PC-9 (cell line): ENCODE measurements around the gene MAFB. TPM values are rescaled to one million over a fixed set of nuclear protein-coding genes. Genes with fewer than 3 reads are reported as not detected.

ENCODE experiments used
- BruUV-seq: library from RNA; stranded (reverse); fragments of 400-500 nt; replicated peaks from 2 replicates; lab custom pipeline; 2021; lab: Mats Ljungman, UMichigan
- CTCF ChIA-PET: fragments of 300-600 bp; sonication (Branson Sonifier 250); formaldehyde crosslinking; loops from one replicate; lab custom pipeline; 2022; ENCODE audit warnings: antibody characterized with exemption; lab: Charles Lee
- POLR2A ChIA-PET: fragments of 300-600 bp; sonication (Branson Sonifier 250); formaldehyde crosslinking; loops from one replicate; lab custom pipeline; 2022; ENCODE audit warnings: antibody characterized with exemption; ENCODE audit not compliant: unreplicated experiment; lab: Charles Lee
- DNase-seq, 2 experiments: peaks; one replicate each; pipeline versions ENCODE4 v3.0.0 to v3.0.0-alpha.2; 2015 to 2022; ENCODE audit warnings: mixed read lengths in 1 of 2
- H2AFZ ChIP-seq: fragments of 200-600 bp; sonication (generic); 2 replicates; pipeline ENCODE4 v1.8.1; 2017; ENCODE audit warnings: antibody characterized with exemption
- H3F3A ChIP-seq: fragments of 200-600 bp; sonication (generic); 2 replicates; pipeline ENCODE4 v1.8.1; 2017; ENCODE audit warnings: antibody characterized with exemption, mild to moderate bottlenecking, low read depth; ENCODE audit not compliant: insufficient read depth
- H3K27ac ChIP-seq: fragments of 200-600 bp; sonication (generic); 2 replicates; pipeline ENCODE4 v1.6.1; 2016; ENCODE audit warnings: mixed run types
- H3K27me3 ChIP-seq: fragments of 200-600 bp; sonication (generic); 2 replicates; pipeline ENCODE4 v1.6.1; 2016; ENCODE audit warnings: low read depth, mixed run types; ENCODE audit not compliant: insufficient read depth
- H3K36me3 ChIP-seq: fragments of 200-600 bp; sonication (generic); 2 replicates; pipeline ENCODE4 v1.6.1; 2016; ENCODE audit warnings: low read depth, mixed run types
- H3K4me1 ChIP-seq: fragments of 200-600 bp; sonication (generic); replicated peaks from 2 replicates; pipeline ENCODE4 v1.6.1; 2016; ENCODE audit warnings: mixed run types; ENCODE audit not compliant: insufficient read depth
- H3K4me2 ChIP-seq: fragments of 200-600 bp; sonication (generic); 2 replicates; pipeline ENCODE4 v1.6.1; 2017; ENCODE audit warnings: mixed run types
- H3K4me3 ChIP-seq: fragments of 200-600 bp; sonication (generic); 2 replicates; pipeline ENCODE4 v1.6.1; 2016; ENCODE audit warnings: mixed run types
- H3K79me2 ChIP-seq: fragments of 200-600 bp; sonication (generic); 2 replicates; pipeline ENCODE4 v1.6.1; 2017; ENCODE audit warnings: low read depth, mixed run types
- H3K9me2 ChIP-seq: fragments of 200-600 bp; sonication (generic); 2 replicates; pipeline ENCODE4 v1.8.1; 2017; ENCODE audit warnings: mild to moderate bottlenecking; ENCODE audit not compliant: insufficient read depth
- H3K9me3 ChIP-seq: fragments of 200-600 bp; sonication (generic); 2 replicates; pipeline ENCODE4 v1.8.1; 2016; ENCODE audit warnings: low read depth; ENCODE audit not compliant: insufficient read depth
- H4K20me1 ChIP-seq: fragments of 200-600 bp; sonication (generic); 2 replicates; pipeline ENCODE4 v1.8.1; 2017; ENCODE audit not compliant: insufficient read depth
- EZH2 ChIP-seq: fragments of 200-600 bp; sonication (generic); IDR thresholded peaks from 2 replicates; pipeline ENCODE4 v1.8.0; 2017; ENCODE audit warnings: antibody characterized with exemption, low read depth
- intact Hi-C: fragments of 100-400 bp; cut with micrococcal nuclease; formaldehyde crosslinking; loops from one replicate; pipeline ENCODE4 v1.10.0; 2022; ENCODE audit not compliant: unreplicated experiment
- total RNA-seq: library from RNA; stranded (reverse); gene quantifications from 2 replicates; pipeline ENCODE4 v1.2.3, GENCODE V29; 2021
- TF ChIP-seq, protein P1 (sequence below): fragments of 200-600 bp; sonication (generic); conservative IDR thresholded peaks from 2 replicates; pipeline ENCODE4 v1.6.1; 2017; ENCODE audit warnings: mixed run types, antibody characterized with exemption, mild to moderate bottlenecking, moderate library complexity

MAFB gene
- total RNA-seq, 1 experiment from 2014 or later = not detected

DNA sequence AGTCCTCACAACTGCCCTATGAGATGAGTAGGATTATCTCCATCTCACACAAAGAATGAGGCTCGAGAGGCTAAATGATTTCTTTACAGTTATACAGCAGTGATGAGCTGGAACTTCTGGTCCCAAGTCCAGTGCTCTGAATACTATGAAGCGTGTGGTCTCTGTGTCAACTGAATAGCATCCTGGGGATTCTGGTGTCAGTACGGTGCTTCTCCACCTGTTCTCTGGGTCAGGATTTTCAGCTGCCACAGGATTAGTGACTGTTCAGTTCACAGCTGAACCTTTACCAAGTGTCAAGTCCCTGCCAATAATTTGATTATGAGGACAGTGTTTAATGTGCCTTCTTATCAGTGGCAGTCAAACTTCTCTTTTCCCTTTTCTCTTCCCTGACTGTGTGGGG is 5.2 kb upstream of the MAFB start:
- CTCF ChIA-PET = no interaction called here

DNA sequence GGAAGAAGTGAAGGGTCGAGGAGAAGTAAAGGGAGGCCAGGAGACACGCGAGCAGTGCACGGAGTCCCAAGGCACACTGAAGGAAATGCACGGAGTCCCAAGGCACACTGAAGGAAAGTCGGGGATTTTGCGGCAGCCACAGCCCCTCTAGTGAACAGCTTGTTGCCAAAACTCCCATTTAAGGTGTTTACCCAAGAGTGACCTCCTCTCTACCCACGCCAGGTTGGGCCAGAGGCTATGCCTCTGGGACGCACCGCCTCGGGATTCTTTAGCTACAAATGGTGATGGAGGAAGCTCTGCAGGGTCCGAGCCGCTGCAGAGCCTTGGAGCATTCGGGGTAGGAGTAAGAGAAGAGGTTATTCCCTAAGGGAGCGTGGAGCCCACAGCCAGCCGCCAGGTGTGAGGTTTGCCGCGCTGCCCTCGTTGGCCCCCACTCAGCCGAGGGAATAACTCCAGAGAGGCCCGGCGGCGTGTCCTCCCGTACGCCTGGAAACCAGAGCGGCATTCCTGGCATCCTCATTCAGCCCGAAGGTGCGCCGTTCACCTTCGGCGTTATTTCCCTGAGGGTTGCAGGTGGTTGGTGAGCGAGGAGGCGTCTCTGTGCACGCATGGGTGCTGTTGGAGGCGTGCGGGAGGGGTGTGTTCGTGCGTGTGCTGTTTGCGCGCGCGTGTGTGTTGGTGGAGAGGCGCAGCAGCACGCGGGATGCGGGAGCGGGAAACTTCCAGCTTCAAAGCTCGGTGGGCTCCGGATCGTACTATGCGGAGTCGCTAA is 3.4 kb upstream of the MAFB start:
- intact Hi-C loops = no loop called here
- no peaks in the 10 kb centered on the region for H3K79me2 ChIP-seq

More for the DNA sequence above, 5.2 kb upstream of the MAFB start:
- no peak overlapping the region for H3K27ac ChIP-seq
- no peaks in the 10 kb centered on the region for H3K79me2 ChIP-seq
- H3K9me2 ChIP-seq = no peaks in the 10 kb centered on the region
- no peak for DNase-seq
- H3K9me3 ChIP-seq = no peaks in the 10 kb centered on the region
- no peak overlapping the region for H2AFZ ChIP-seq
- H3K36me3 ChIP-seq = no peaks in the 10 kb centered on the region
- H3K4me1 ChIP-seq = no peaks in the 10 kb centered on the region
- POLR2A ChIA-PET = no interaction called here
- no peaks in the 10 kb centered on the region for H4K20me1 ChIP-seq
- H3K27me3 ChIP-seq = peaks cover 60% of the 10 kb centered on the region
- no peak for TF ChIP-seq EZH2
- TF ChIP-seq, protein P1, sequence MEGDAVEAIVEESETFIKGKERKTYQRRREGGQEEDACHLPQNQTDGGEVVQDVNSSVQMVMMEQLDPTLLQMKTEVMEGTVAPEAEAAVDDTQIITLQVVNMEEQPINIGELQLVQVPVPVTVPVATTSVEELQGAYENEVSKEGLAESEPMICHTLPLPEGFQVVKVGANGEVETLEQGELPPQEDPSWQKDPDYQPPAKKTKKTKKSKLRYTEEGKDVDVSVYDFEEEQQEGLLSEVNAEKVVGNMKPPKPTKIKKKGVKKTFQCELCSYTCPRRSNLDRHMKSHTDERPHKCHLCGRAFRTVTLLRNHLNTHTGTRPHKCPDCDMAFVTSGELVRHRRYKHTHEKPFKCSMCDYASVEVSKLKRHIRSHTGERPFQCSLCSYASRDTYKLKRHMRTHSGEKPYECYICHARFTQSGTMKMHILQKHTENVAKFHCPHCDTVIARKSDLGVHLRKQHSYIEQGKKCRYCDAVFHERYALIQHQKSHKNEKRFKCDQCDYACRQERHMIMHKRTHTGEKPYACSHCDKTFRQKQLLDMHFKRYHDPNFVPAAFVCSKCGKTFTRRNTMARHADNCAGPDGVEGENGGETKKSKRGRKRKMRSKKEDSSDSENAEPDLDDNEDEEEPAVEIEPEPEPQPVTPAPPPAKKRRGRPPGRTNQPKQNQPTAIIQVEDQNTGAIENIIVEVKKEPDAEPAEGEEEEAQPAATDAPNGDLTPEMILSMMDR = no peak
- no TSS peak for BruUV-seq
- H3F3A ChIP-seq = no peaks in the 10 kb centered on the region
- H3K4me2 ChIP-seq = no peak overlapping the region
- H3K4me3 ChIP-seq = no peak overlapping the region
- intact Hi-C loops = no loop called here

DNA sequence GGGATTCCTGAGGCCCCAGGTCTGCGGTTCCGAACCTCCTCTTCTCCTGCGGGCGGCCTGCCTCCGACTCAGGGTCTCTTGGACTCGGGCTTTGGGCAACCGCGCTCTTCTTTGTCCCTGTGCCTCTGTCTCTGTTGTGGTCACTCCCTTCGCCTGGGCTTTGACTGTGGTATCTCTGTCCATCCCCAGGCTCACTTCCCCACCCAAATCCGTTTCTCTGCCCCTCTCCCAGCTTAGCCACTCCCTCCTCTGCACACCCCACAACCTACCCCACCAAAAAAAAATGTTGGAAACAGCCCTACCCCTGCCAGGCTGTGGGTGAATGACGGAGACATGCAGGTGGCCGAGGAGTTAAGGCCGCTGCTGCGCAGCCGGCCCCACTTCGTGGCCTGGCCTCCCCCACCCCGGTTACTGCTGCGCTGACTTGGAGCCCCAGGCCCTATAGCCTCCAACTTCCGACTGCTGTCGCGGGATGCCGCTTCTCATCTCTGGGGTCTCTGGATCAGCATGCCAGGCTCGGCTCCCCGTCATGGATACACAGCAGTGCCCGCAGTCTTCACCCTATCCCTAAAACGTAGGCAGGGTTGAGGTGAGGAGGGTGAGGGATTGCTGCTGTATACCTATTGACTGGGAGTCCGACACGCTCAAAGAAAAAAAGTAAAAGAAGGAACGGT is 2.7 kb upstream of the MAFB start:
- H3K79me2 ChIP-seq = no peaks in the 10 kb centered on the region
- DNase-seq = no peak
- TF ChIP-seq, protein P1 = no peak
- no peak for TF ChIP-seq EZH2
- H3K4me1 ChIP-seq = no peaks in the 10 kb centered on the region
- intact Hi-C loops = no loop called here
- no peaks in the 10 kb centered on the region for H3F3A ChIP-seq
- ChIA-PET POLR2A (no interaction called here), CTCF (no interaction called here)
- H3K27me3 ChIP-seq = peaks cover 48% of the 10 kb centered on the region
- BruUV-seq = no TSS peak
- H4K20me1 ChIP-seq = no peaks in the 10 kb centered on the region
- H3K27ac ChIP-seq = no peak overlapping the region
- no peaks in the 10 kb centered on the region for H3K36me3 ChIP-seq
- no peaks in the 10 kb centered on the region for H3K9me3 ChIP-seq
- H3K4me2 ChIP-seq = no peak overlapping the region
- no peaks in the 10 kb centered on the region for H3K9me2 ChIP-seq
- H2AFZ ChIP-seq = no peak overlapping the region
- H3K4me3 ChIP-seq = no peak overlapping the region

More for the DNA sequence above, 3.4 kb upstream of the MAFB start:
- H3K4me2 ChIP-seq = no peak overlapping the region
- H3K4me3 ChIP-seq = no peak overlapping the region
- H3K27ac ChIP-seq = no peak overlapping the region
- ChIA-PET POLR2A (no interaction called here), CTCF (no interaction called here)
- H4K20me1 ChIP-seq = no peaks in the 10 kb centered on the region
- H2AFZ ChIP-seq = no peak overlapping the region
- no peaks in the 10 kb centered on the region for H3K9me2 ChIP-seq
- H3K4me1 ChIP-seq = no peaks in the 10 kb centered on the region
- DNase-seq = no peak
- TF ChIP-seq EZH2 = no peak
- TF ChIP-seq, protein P1 = no peak
- no peaks in the 10 kb centered on the region for H3K9me3 ChIP-seq
- H3F3A ChIP-seq = no peaks in the 10 kb centered on the region
- BruUV-seq = no TSS peak
- H3K36me3 ChIP-seq = no peaks in the 10 kb centered on the region
- peaks cover 56% of the 10 kb centered on the region for H3K27me3 ChIP-seq
